H9 (cell line): ENCODE results near the gene MDFIC. TPM values are rescaled to one million over a fixed set of nuclear protein-coding genes. Genes with fewer than 3 reads are reported as not detected.

ENCODE experiments used
- DNase-seq: peaks from one replicate; pipeline ENCODE4 v3.0.0-alpha.2; 2017
- H2AFZ ChIP-seq: one replicate; pipeline ENCODE4 v1.6.1; 2013; ENCODE audit warnings: mild to moderate bottlenecking, low read length, control low read depth, moderate library complexity
- H2AK5ac ChIP-seq: 2 replicates; pipeline ENCODE4 v1.6.1; 2013; ENCODE audit warnings: low read length, control low read depth, mixed read lengths; ENCODE audit not compliant: insufficient read length
- H2BK120ac ChIP-seq: one replicate; pipeline ENCODE4 v1.6.1; 2013; ENCODE audit warnings: low read depth, mild to moderate bottlenecking, low read length, control low read depth, inconsistent platforms; ENCODE audit not compliant: poor library complexity, severe bottlenecking
- H2BK12ac ChIP-seq: 2 replicates; pipeline ENCODE4 v1.6.1; 2013; ENCODE audit warnings: low read length, control low read depth, mixed read lengths, low read depth; ENCODE audit not compliant: insufficient read length
- H2BK15ac ChIP-seq: 2 replicates; pipeline ENCODE4 v1.6.1; 2013; ENCODE audit warnings: low read depth, low read length, control low read depth
- H2BK20ac ChIP-seq: one replicate; pipeline ENCODE4 v1.6.1; 2013; ENCODE audit warnings: low read depth, mild to moderate bottlenecking, low read length, control low read depth, inconsistent platforms; ENCODE audit not compliant: poor library complexity, severe bottlenecking
- H2BK5ac ChIP-seq: 2 replicates; pipeline ENCODE4 v1.6.1; 2013; ENCODE audit warnings: low read length, control low read depth, mixed read lengths; ENCODE audit not compliant: insufficient read length
- H3K14ac ChIP-seq: 2 replicates; pipeline ENCODE4 v1.6.1; 2013; ENCODE audit warnings: low read length, control low read depth; ENCODE audit not compliant: insufficient read depth
- H3K18ac ChIP-seq: 2 replicates; pipeline ENCODE4 v1.6.1; 2013; ENCODE audit warnings: low read depth, mild to moderate bottlenecking, mixed read lengths, low read length, control low read depth; ENCODE audit not compliant: insufficient read length
- H3K23ac ChIP-seq: 2 replicates; pipeline ENCODE4 v1.6.1; 2013; ENCODE audit warnings: low read length, control low read depth, mixed read lengths, low read depth; ENCODE audit not compliant: insufficient read length
- H3K23me2 ChIP-seq: 2 replicates; pipeline ENCODE4 v1.6.1; 2013; ENCODE audit warnings: low read depth, mild to moderate bottlenecking, mixed read lengths, low read length, control low read depth; ENCODE audit not compliant: insufficient read length, poor library complexity, severe bottlenecking
- H3K27ac ChIP-seq: 2 replicates; pipeline ENCODE4 v1.5.1; 2013; ENCODE audit warnings: low read length, control low read depth, mixed read lengths, low read depth; ENCODE audit not compliant: insufficient read length
- H3K27me3 ChIP-seq: 2 replicates; pipeline ENCODE4 v1.6.1; 2013; ENCODE audit warnings: low read length, control low read depth, inconsistent platforms; ENCODE audit not compliant: insufficient read depth
- H3K4ac ChIP-seq: 2 replicates; pipeline ENCODE4 v1.6.1; 2013; ENCODE audit warnings: low read depth, mild to moderate bottlenecking, control low read depth, inconsistent platforms, low read length, moderate library complexity
- H3K4me1 ChIP-seq: 2 replicates; pipeline ENCODE4 v1.6.1; 2013; ENCODE audit warnings: low read length, control low read depth, inconsistent platforms; ENCODE audit not compliant: insufficient read depth
- H3K4me2 ChIP-seq: 2 replicates; pipeline ENCODE4 v1.6.1; 2013; ENCODE audit warnings: low read length, control low read depth, mixed read lengths; ENCODE audit not compliant: insufficient read length, insufficient read depth
- H3K56ac ChIP-seq: 2 replicates; pipeline ENCODE4 v1.6.1; 2013; ENCODE audit warnings: low read depth, mild to moderate bottlenecking, mixed read lengths, low read length, control low read depth; ENCODE audit not compliant: insufficient read length
- H3K79me1 ChIP-seq: 2 replicates; pipeline ENCODE4 v1.6.1; 2013; ENCODE audit warnings: low read depth, mild to moderate bottlenecking, moderate library complexity, low read length, control low read depth, inconsistent platforms; ENCODE audit not compliant: insufficient read depth, poor library complexity, severe bottlenecking
- H3K79me2 ChIP-seq: 2 replicates; pipeline ENCODE4 v1.6.1; 2013; ENCODE audit warnings: low read length, control low read depth, inconsistent platforms; ENCODE audit not compliant: insufficient read depth
- H3K9ac ChIP-seq: 2 replicates; pipeline ENCODE4 v1.6.1; 2013; ENCODE audit warnings: low read length, control low read depth, mixed read lengths; ENCODE audit not compliant: insufficient read length; ENCODE audit errors: extremely low read depth
- H3K9me3 ChIP-seq: one replicate; pipeline ENCODE4 v1.6.1; 2013; ENCODE audit warnings: low read depth, low read length, inconsistent platforms; ENCODE audit not compliant: control insufficient read depth
- H3T11ph ChIP-seq: one replicate; pipeline ENCODE4 v1.6.1; 2013; ENCODE audit warnings: mild to moderate bottlenecking, low read length, control low read depth, inconsistent platforms
- H4K20me1 ChIP-seq: one replicate; pipeline ENCODE4 v1.6.1; 2013; ENCODE audit not compliant: control insufficient read depth, insufficient read length, insufficient read depth
- H4K5ac ChIP-seq: 2 replicates; pipeline ENCODE4 v1.6.1; 2013; ENCODE audit warnings: low read depth, mild to moderate bottlenecking, mixed read lengths, low read length, control low read depth; ENCODE audit not compliant: insufficient read length
- H4K8ac ChIP-seq: replicated peaks from 2 replicates; pipeline ENCODE4 v1.6.1; 2013; ENCODE audit warnings: low read length, control low read depth, mixed read lengths, low read depth; ENCODE audit not compliant: insufficient read length
- H4K91ac ChIP-seq: 2 replicates; pipeline ENCODE4 v1.6.1; 2013; ENCODE audit warnings: low read depth, mild to moderate bottlenecking, moderate library complexity, mixed read lengths, low read length, control low read depth; ENCODE audit not compliant: insufficient read length
- H3K27ac Mint-ChIP-seq, 3 experiments: 2 replicates in 2 of 3; 3 replicates in 1 of 3; pipeline ENCODE4 v1.8.0; 2020 to 2021; ENCODE audit warnings: mixed read lengths in 3 of 3, mild to moderate bottlenecking in 1 of 3, moderate library complexity in 1 of 3
- H3K27me3 Mint-ChIP-seq: 2 replicates; pipeline ENCODE4 v1.8.0; 2021; ENCODE audit warnings: low read depth, mild to moderate bottlenecking, moderate library complexity, mixed read lengths
- H3K36me3 Mint-ChIP-seq, 3 experiments: 2 replicates in 2 of 3; 3 replicates in 1 of 3; pipeline ENCODE4 v1.8.0; 2020 to 2021; ENCODE audit warnings: low read depth in 3 of 3, mixed read lengths in 3 of 3; ENCODE audit not compliant: insufficient read depth in 1 of 3
- H3K4me1 Mint-ChIP-seq, 2 experiments: 2 replicates each; pipeline ENCODE4 v1.8.0; 2020; ENCODE audit warnings: mixed read lengths in 2 of 2
- H3K4me3 Mint-ChIP-seq, 2 experiments: 2 replicates in 1 of 2; 3 replicates in 1 of 2; pipeline ENCODE4 v1.8.0; 2020 to 2021; ENCODE audit warnings: mild to moderate bottlenecking in 2 of 2, mixed read lengths in 2 of 2, moderate library complexity in 1 of 2
- H3K9me3 Mint-ChIP-seq, 2 experiments: 2 replicates in 1 of 2; 3 replicates in 1 of 2; pipeline ENCODE4 v1.8.0; 2020; ENCODE audit warnings: mild to moderate bottlenecking in 2 of 2, mixed read lengths in 2 of 2, moderate library complexity in 1 of 2
- CTCF ChIP-seq: fragments of 200-600 bp; sonication (generic); conservative IDR thresholded peaks from 3 replicates; pipeline ENCODE4 v1.8.0; 2021; ENCODE audit warnings: antibody characterized with exemption, mild to moderate bottlenecking
- WGBS: extraction: QIAGEN DNeasy Blood & Tissue Kit; methylation state at CpG from one replicate; pipeline ENCODE4 v1.1.7; 2013; ENCODE audit warnings: missing lambda C conversion rate, low lambda C conversion rate, mixed read lengths; ENCODE audit not compliant: insufficient read length; ENCODE audit errors: extremely low coverage; 5-methylcytosine and 5-hydroxymethylcytosine counted together
- total RNA-seq: library from RNA; stranded (reverse); gene quantifications from 2 replicates; pipeline ENCODE4 v1.2.1, GENCODE V29; 2021

Gene MDFIC
- total RNA-seq, 1 experiment from 2014 or later, result 2.0 TPM

DNA sequence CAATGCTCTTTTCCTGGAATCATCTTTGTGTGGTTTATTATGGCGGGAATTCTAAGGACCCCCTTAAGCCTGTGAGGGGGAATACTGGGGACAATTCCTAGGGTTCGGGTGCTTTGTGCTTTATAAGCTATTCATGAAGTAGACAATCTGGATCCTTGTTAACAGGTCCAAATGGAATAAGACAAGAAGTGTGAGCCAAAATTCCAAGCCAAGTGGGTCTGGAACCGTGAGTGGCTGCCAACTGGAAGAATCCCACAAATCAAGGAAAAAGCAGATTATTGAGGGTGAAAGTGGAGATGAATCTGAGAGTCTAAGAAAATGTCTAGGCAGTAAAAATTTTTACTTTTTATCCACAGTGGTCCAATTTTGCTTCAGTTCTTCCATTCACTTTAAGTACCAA lies 136.8 kb downstream of the MDFIC start:
- Histone ChIP-seq H4K8ac (no peak overlapping the region), H2AFZ (no peak overlapping the region), H3K56ac (no peak overlapping the region), H3K9ac (no peak overlapping the region), H3K23me2 (no peaks in the 10 kb centered on the region), H2BK5ac (no peak overlapping the region), H3K27ac (no peak overlapping the region), H3K18ac (no peak overlapping the region), H4K91ac (no peak overlapping the region), H2BK120ac (no peak overlapping the region), H3K4me1 (no peaks in the 10 kb centered on the region), H3K4ac (no peak overlapping the region), H3K79me1 (no peaks in the 10 kb centered on the region), H3K14ac (no peak overlapping the region), H2BK20ac (no peak overlapping the region), H2BK15ac (no peak overlapping the region), H3K79me2 (no peaks in the 10 kb centered on the region), H2BK12ac (no peak overlapping the region), H3K23ac (no peak overlapping the region), H3K9me3 (no peaks in the 10 kb centered on the region), H3K4me2 (no peak overlapping the region), H3K27me3 (no peaks in the 10 kb centered on the region), H4K5ac (no peak overlapping the region), H2AK5ac (no peak overlapping the region), H4K20me1 (no peaks in the 10 kb centered on the region), H3T11ph (no peak overlapping the region)
- Mint-ChIP-seq H3K36me3 (no peaks in the 10 kb centered on the region), H3K4me1 (0 out of 4 replicates have a peak, but pooled peaks cover 0 to 3% of the 10 kb centered on the region in 2 experiments), H3K9me3 (no peaks in the 10 kb centered on the region), H3K27me3 (no peaks in the 10 kb centered on the region), H3K27ac (no peak overlapping the region), H3K4me3 (no peak overlapping the region)
- no CpG with 5 or more reads among the region's 3 CpGs for WGBS
- DNase-seq, result no peak
- TF ChIP-seq CTCF, result no peak
